Measurements from ENCODE around the gene NTM.

DNA sequence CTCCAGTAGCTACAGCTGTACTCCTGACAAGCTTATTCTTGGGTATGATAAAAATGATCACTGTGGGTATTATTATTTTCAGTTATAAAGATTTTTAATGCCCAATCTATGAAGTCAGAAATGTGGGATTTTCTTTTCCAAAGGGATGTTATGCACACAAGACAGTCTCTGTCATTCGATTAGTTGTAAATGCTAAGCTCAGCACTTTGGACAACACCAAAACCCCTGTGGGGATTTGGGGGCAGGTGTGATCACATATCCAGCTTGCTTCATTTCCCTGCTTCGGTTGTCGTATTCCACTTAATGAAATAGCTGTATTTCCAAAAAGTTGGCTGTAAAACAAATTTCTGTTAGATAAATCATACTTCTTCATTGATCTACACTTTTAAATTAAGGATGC, 931.5 kb downstream of the NTM start:
- no peak for TF ChIP-seq EZH2phosphoT487 (IDR thresholded peaks at IDR 0.05; ENCODE audit: borderline replicate concordance, low read length)
- TF ChIP-seq, protein P1, sequence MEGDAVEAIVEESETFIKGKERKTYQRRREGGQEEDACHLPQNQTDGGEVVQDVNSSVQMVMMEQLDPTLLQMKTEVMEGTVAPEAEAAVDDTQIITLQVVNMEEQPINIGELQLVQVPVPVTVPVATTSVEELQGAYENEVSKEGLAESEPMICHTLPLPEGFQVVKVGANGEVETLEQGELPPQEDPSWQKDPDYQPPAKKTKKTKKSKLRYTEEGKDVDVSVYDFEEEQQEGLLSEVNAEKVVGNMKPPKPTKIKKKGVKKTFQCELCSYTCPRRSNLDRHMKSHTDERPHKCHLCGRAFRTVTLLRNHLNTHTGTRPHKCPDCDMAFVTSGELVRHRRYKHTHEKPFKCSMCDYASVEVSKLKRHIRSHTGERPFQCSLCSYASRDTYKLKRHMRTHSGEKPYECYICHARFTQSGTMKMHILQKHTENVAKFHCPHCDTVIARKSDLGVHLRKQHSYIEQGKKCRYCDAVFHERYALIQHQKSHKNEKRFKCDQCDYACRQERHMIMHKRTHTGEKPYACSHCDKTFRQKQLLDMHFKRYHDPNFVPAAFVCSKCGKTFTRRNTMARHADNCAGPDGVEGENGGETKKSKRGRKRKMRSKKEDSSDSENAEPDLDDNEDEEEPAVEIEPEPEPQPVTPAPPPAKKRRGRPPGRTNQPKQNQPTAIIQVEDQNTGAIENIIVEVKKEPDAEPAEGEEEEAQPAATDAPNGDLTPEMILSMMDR (IDR thresholded peaks at IDR 0.05; ENCODE audit: low read depth, low read length, poor library complexity, severe bottlenecking), result no peak
